HEK293 (cell line): ENCODE results near the gene MSL3B.

Experiments
- OSR2 ChIP-seq: fragments of 450-650 bp; formaldehyde crosslinking; IDR thresholded peaks from 2 replicates; pipeline ENCODE4 v1.5.1; 2016; ENCODE audit warnings: missing biosample characterization, missing genetic modification characterization
- SP3 ChIP-seq: fragments of 450-650 bp; formaldehyde crosslinking; IDR thresholded peaks from 2 replicates; pipeline ENCODE4 v1.5.1; 2016; ENCODE audit warnings: missing biosample characterization, missing genetic modification characterization
- ZNF654 ChIP-seq: fragments of 450-650 bp; formaldehyde crosslinking; IDR thresholded peaks from 2 replicates; pipeline ENCODE4 v1.5.1; 2016; ENCODE audit warnings: low read depth, missing biosample characterization, missing genetic modification characterization
- TF ChIP-seq, protein P1 (sequence below): fragments of 450-650 bp; formaldehyde crosslinking; conservative IDR thresholded peaks from 2 replicates; pipeline ENCODE4 v1.5.1; 2016; ENCODE audit warnings: low read depth, missing biosample characterization, missing genetic modification characterization

DNA sequence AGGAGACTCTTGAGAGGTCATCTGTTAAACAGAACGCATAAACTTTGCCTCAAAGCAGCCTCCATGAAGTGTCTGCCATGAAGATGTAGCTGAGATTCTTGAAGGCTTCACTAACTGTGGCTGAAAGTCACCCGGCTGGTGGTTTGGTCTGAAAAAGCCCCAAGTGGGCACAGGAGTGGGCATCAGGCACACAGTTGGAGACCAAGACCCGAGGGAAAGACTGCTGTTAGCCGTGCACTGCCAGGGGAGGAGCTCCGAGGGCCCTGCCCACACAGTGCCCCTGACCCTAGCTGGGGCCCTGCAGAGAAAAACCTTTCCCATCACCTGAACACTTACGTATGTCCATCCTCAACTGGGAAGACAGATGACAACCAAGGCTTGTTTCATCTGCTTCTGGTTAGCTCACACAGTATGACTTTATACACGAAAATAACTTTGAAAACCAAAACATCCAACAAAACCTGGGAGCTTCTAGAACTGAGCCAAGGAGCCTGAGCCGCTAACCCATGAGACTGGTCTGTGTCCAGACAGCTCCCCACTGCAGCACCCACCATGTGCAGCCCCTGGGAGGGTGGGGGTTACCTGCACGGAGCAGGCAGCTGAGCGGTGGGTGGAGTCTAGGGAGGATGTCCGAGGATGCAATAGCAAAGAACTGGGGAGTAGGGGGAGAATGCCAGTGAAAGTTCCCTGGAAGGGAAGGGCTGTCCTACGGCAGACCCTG lies 29.3 kb downstream of the MSL3B start:
- no peak for TF ChIP-seq OSR2 (tag by site-specific recombination)
- TF ChIP-seq, protein P1, sequence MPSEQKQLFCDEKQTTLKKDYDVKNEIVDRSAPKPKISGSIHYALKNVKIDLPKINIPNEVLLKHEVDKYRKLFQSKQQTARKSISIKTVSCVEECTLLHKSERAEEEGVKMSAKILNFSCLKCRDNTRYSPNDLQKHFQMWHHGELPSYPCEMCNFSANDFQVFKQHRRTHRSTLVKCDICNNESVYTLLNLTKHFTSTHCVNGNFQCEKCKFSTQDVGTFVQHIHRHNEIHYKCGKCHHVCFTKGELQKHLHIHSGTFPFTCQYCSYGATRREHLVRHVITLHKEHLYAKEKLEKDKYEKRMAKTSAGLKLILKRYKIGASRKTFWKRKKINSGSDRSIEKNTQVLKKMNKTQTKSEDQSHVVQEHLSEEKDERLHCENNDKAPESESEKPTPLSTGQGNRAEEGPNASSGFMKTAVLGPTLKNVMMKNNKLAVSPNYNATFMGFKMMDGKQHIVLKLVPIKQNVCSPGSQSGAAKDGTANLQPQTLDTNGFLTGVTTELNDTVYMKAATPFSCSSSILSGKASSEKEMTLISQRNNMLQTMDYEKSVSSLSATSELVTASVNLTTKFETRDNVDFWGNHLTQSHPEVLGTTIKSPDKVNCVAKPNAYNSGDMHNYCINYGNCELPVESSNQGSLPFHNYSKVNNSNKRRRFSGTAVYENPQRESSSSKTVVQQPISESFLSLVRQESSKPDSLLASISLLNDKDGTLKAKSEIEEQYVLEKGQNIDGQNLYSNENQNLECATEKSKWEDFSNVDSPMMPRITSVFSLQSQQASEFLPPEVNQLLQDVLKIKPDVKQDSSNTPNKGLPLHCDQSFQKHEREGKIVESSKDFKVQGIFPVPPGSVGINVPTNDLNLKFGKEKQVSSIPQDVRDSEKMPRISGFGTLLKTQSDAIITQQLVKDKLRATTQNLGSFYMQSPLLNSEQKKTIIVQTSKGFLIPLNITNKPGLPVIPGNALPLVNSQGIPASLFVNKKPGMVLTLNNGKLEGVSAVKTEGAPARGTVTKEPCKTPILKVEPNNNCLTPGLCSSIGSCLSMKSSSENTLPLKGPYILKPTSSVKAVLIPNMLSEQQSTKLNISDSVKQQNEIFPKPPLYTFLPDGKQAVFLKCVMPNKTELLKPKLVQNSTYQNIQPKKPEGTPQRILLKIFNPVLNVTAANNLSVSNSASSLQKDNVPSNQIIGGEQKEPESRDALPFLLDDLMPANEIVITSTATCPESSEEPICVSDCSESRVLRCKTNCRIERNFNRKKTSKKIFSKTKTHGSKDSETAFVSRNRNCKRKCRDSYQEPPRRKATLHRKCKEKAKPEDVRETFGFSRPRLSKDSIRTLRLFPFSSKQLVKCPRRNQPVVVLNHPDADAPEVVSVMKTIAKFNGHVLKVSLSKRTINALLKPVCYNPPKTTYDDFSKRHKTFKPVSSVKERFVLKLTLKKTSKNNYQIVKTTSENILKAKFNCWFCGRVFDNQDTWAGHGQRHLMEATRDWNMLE (tag by site-specific recombination) = no peak
- no peak for TF ChIP-seq ZNF654
- TF ChIP-seq SP3 (tag by site-specific recombination) = no peak
